IPS-15b (cell line): ENCODE results near the gene PRR35.

ENCODE experiments used
- H3K27me3 ChIP-seq: one replicate; pipeline ENCODE4 v1.6.1; 2013; ENCODE audit warnings: low read length; ENCODE audit not compliant: control insufficient read depth, insufficient read depth
- H3K36me3 ChIP-seq: one replicate; pipeline ENCODE4 v1.6.1; 2013; ENCODE audit warnings: low read length; ENCODE audit not compliant: control insufficient read depth, insufficient read depth
- H3K4me1 ChIP-seq: one replicate; pipeline ENCODE4 v1.6.1; 2013; ENCODE audit warnings: mild to moderate bottlenecking, low read length; ENCODE audit not compliant: control insufficient read depth, insufficient read depth
- H3K4me3 ChIP-seq: one replicate; pipeline ENCODE4 v1.5.1; 2013; ENCODE audit warnings: low read depth, low read length
- H3K9ac ChIP-seq: one replicate; pipeline ENCODE4 v1.6.1; 2013; ENCODE audit warnings: low read depth, mild to moderate bottlenecking, low read length
- H3K9me3 ChIP-seq: one replicate; pipeline ENCODE4 v1.6.1; 2013; ENCODE audit warnings: mild to moderate bottlenecking, low read length; ENCODE audit not compliant: control insufficient read depth, insufficient read depth

PRR35 gene

GRCh38 chr16:543301-544164 is 16.7 kb upstream of the PRR35 start:
- Histone ChIP-seq H3K27me3 (no peaks in the 10 kb centered on the region), H3K36me3 (peaks cover 14% of the 10 kb centered on the region), H3K9me3 (no peaks in the 10 kb centered on the region), H3K4me3 (no peak overlapping the region), H3K4me1 (no peaks in the 10 kb centered on the region), H3K9ac (no peak overlapping the region)

GRCh38 chr16:544517-544916 is 15.7 kb upstream of the PRR35 start:
- H3K9ac ChIP-seq, result no peak overlapping the region
- H3K27me3 ChIP-seq, result no peaks in the 10 kb centered on the region
- no peaks in the 10 kb centered on the region for H3K9me3 ChIP-seq
- peaks cover 17% of the 10 kb centered on the region for H3K36me3 ChIP-seq
- H3K4me1 ChIP-seq, result no peaks in the 10 kb centered on the region
- no peak overlapping the region for H3K4me3 ChIP-seq

GRCh38 chr16:546909-547770 is 13.1 kb upstream of the PRR35 start:
- Histone ChIP-seq H3K4me1 (no peaks in the 10 kb centered on the region), H3K9me3 (no peaks in the 10 kb centered on the region), H3K9ac (no peak overlapping the region), H3K27me3 (no peaks in the 10 kb centered on the region), H3K4me3 (no peak overlapping the region), H3K36me3 (peaks cover 18% of the 10 kb centered on the region)

GRCh38 chr16:548586-548985 is 11.6 kb upstream of the PRR35 start:
- no peaks in the 10 kb centered on the region for H3K4me1 ChIP-seq
- H3K36me3 ChIP-seq, result peaks cover 23% of the 10 kb centered on the region
- no peak overlapping the region for H3K4me3 ChIP-seq
- no peak overlapping the region for H3K9ac ChIP-seq
- H3K27me3 ChIP-seq, result no peaks in the 10 kb centered on the region
- H3K9me3 ChIP-seq, result no peaks in the 10 kb centered on the region

GRCh38 chr16:549544-550263 is 10.5 kb upstream of the PRR35 start:
- no peaks in the 10 kb centered on the region for H3K9me3 ChIP-seq
- H3K9ac ChIP-seq, result no peak overlapping the region
- H3K27me3 ChIP-seq, result no peaks in the 10 kb centered on the region
- H3K4me1 ChIP-seq, result no peaks in the 10 kb centered on the region
- peaks cover 23% of the 10 kb centered on the region for H3K36me3 ChIP-seq
- H3K4me3 ChIP-seq, result no peak overlapping the region

GRCh38 chr16:551210-551609 is 9.0 kb upstream of the PRR35 start:
- Histone ChIP-seq H3K4me3 (no peak overlapping the region), H3K9me3 (no peaks in the 10 kb centered on the region), H3K9ac (no peak overlapping the region), H3K27me3 (no peaks in the 10 kb centered on the region), H3K36me3 (peaks cover 23% of the 10 kb centered on the region), H3K4me1 (no peaks in the 10 kb centered on the region)

GRCh38 chr16:552171-552570 is 8.0 kb upstream of the PRR35 start:
- no peaks in the 10 kb centered on the region for H3K9me3 ChIP-seq
- H3K36me3 ChIP-seq, result peaks cover 21% of the 10 kb centered on the region
- H3K4me1 ChIP-seq, result no peaks in the 10 kb centered on the region

GRCh38 chr16:553601-554296 is 6.4 kb upstream of the PRR35 start:
- peaks cover 12% of the 10 kb centered on the region for H3K36me3 ChIP-seq
- no peaks in the 10 kb centered on the region for H3K4me1 ChIP-seq

More at GRCh38 chr16:552171-552570, 8.0 kb upstream of the PRR35 start:
- Histone ChIP-seq H3K27me3 (no peaks in the 10 kb centered on the region), H3K9ac (no peak overlapping the region), H3K4me3 (no peak overlapping the region)

GRCh38 chr16:554297-554621 is 5.9 kb upstream of the PRR35 start:
- Histone ChIP-seq H3K4me1 (no peaks in the 10 kb centered on the region), H3K9ac (no peak overlapping the region), H3K9me3 (no peaks in the 10 kb centered on the region), H3K27me3 (peaks cover 2% of the 10 kb centered on the region), H3K4me3 (no peak overlapping the region), H3K36me3 (peaks cover 10% of the 10 kb centered on the region)

More at GRCh38 chr16:553601-554296, 6.4 kb upstream of the PRR35 start:
- no peaks in the 10 kb centered on the region for H3K9me3 ChIP-seq
- no peak overlapping the region for H3K4me3 ChIP-seq
- no peak overlapping the region for H3K9ac ChIP-seq
- H3K27me3 ChIP-seq, result no peaks in the 10 kb centered on the region

- peaks cover 10% of the 10 kb centered on the region for H3K36me3 ChIP-seq
- H3K4me1 ChIP-seq, result no peaks in the 10 kb centered on the region
- H3K27me3 ChIP-seq, result peaks cover 5% of the 10 kb centered on the region
- no peaks in the 10 kb centered on the region for H3K9me3 ChIP-seq
- H3K4me3 ChIP-seq, result no peak overlapping the region
- H3K9ac ChIP-seq, result no peak overlapping the region
Observed at GRCh38 chr16:554640-555365, 5.4 kb upstream of the PRR35 start.
